GM18861 (cell line): Measurements from ENCODE around the gene CCR9.

Experiments
- ATAC-seq: cut with Tn5 transposase; IDR thresholded peaks from one replicate; pipeline ENCODE4 v1.9.1; 2021; ENCODE audit not compliant: unreplicated experiment

Gene CCR9

GRCh38 chr3:45872569-45872968 lies 13.8 kb upstream of the CCR9 start:
- no peak for ATAC-seq

- no peak for ATAC-seq
These were observed 13.3 kb upstream of the CCR9 start for GRCh38 chr3:45873036-45873435.

GRCh38 chr3:45873638-45874037 lies 12.7 kb upstream of the CCR9 start:
- ATAC-seq: no peak

- ATAC-seq: no peak
These were observed 11.5 kb upstream of the CCR9 start for GRCh38 chr3:45874677-45875346.

- ATAC-seq: no peak
These were observed 8.2 kb upstream of the CCR9 start for GRCh38 chr3:45878124-45878523.

GRCh38 chr3:45880725-45881077 lies 5.6 kb upstream of the CCR9 start:
- no peak for ATAC-seq

- no peak for ATAC-seq
These were observed 5.0 kb upstream of the CCR9 start for GRCh38 chr3:45881078-45882022.

- no peak for ATAC-seq
These were observed 1.8 kb upstream of the CCR9 start for GRCh38 chr3:45884368-45885201.

GRCh38 chr3:45887285-45887684 lies 942 bp downstream of the CCR9 start:
- no peak for ATAC-seq

- no peak for ATAC-seq
These were observed 1.6 kb downstream of the CCR9 start for GRCh38 chr3:45887759-45888511.

- ATAC-seq: no peak
These were observed 3.0 kb downstream of the CCR9 start for GRCh38 chr3:45889337-45889736.

GRCh38 chr3:45890405-45890804 lies 4.1 kb downstream of the CCR9 start:
- no peak for ATAC-seq

GRCh38 chr3:45892161-45892560 lies 5.8 kb downstream of the CCR9 start:
- no peak for ATAC-seq

GRCh38 chr3:45894015-45894414 lies 7.7 kb downstream of the CCR9 start:
- ATAC-seq: no peak

GRCh38 chr3:45895686-45896468 lies 9.5 kb downstream of the CCR9 start:
- ATAC-seq: no peak

- ATAC-seq: no peak
These were observed 10.6 kb downstream of the CCR9 start for GRCh38 chr3:45896956-45897355.

GRCh38 chr3:45904931-45905330 lies 18.6 kb downstream of the CCR9 start:
- no peak for ATAC-seq

- no peak for ATAC-seq
These were observed 19.4 kb downstream of the CCR9 start for GRCh38 chr3:45905755-45906154.

GRCh38 chr3:45906681-45907407 lies 20.5 kb downstream of the CCR9 start:
- no peak for ATAC-seq
